K562 (cell line): Measurements from ENCODE around the gene SRRT. TPM values are rescaled to one million over a fixed set of nuclear protein-coding genes. Genes with fewer than 3 reads are reported as not detected.
A peak's percentile ranks its signal among the peaks of the same experiment; 100 is the strongest.

Source experiments
- COPS2 ChIP-seq: fragments of 450-650 bp; conservative IDR thresholded peaks from 2 replicates; pipeline ENCODE4 v1.6.1; 2016; ENCODE audit warnings: mild to moderate bottlenecking, moderate library complexity
- ELF1 ChIP-seq: fragments of 200-800 bp; sonication (Bioruptor generic); IDR thresholded peaks from 2 replicates; pipeline ENCODE4 v1.6.1; 2016; ENCODE audit warnings: missing genetic modification characterization, missing compliant biosample characterization
- FOXJ3 ChIP-seq: sonication (generic); formaldehyde crosslinking; IDR thresholded peaks from 2 replicates; pipeline ENCODE4 v1.4.0; 2020; ENCODE audit warnings: mild to moderate bottlenecking, missing genetic modification reagents
- GTF2B ChIP-seq: IDR thresholded peaks from 2 replicates; pipeline ENCODE4 v1.6.1; 2011; ENCODE audit not compliant: insufficient read length; ENCODE audit errors: extremely low read depth
- HMGN3 ChIP-seq: IDR thresholded peaks from 2 replicates; pipeline ENCODE4 v1.6.1; 2011; ENCODE audit warnings: borderline replicate concordance, low read depth, mild to moderate bottlenecking, mixed read lengths, low read length; ENCODE audit not compliant: insufficient read length; ENCODE audit errors: extremely low read depth
- JUN ChIP-seq, 2 experiments: sonication (generic) in 1 of 2; formaldehyde crosslinking in 1 of 2; IDR thresholded peaks; 2 replicates each; pipeline versions ENCODE4 v1.6.1 to v1.8.0; 2012 to 2022; ENCODE audit warnings: borderline replicate concordance in 2 of 2, mild to moderate bottlenecking in 2 of 2, improper control_type of control experiment in 1 of 2, low read depth in 1 of 2, low read length in 1 of 2, missing genetic modification reagents in 1 of 2
- MAFK ChIP-seq: IDR thresholded peaks from 2 replicates; pipeline ENCODE4 v1.6.1; 2011; ENCODE audit warnings: low read length, improper control_type of control experiment
- MED1 ChIP-seq: sonication (generic); formaldehyde crosslinking; IDR thresholded peaks from 2 replicates; pipeline ENCODE4 v1.8.1; 2023; ENCODE audit warnings: missing genetic modification reagents, borderline replicate concordance
- NFIC ChIP-seq: fragments of 450-650 bp; IDR thresholded peaks from 2 replicates; pipeline ENCODE4 v1.6.1; 2017; ENCODE audit warnings: mild to moderate bottlenecking, inconsistent platforms
- NONO ChIP-seq, 2 experiments: fragments of 200-400 bp in 1 of 2; fragments of 450-650 bp in 1 of 2; formaldehyde crosslinking in 1 of 2; IDR thresholded peaks; 2 replicates each; pipeline ENCODE4 v1.6.1; 2017; ENCODE audit warnings: low read depth in 2 of 2, mild to moderate bottlenecking in 2 of 2, moderate library complexity in 2 of 2, low read length in 1 of 2
- POLR2G ChIP-seq: fragments of 200-400 bp; formaldehyde crosslinking; IDR thresholded peaks from 2 replicates; pipeline ENCODE4 v1.6.1; 2017; ENCODE audit warnings: low read depth, mild to moderate bottlenecking, antibody characterized with exemption, low read length, moderate library complexity
- PRMT5 ChIP-seq: sonication (generic); formaldehyde crosslinking; IDR thresholded peaks from 2 replicates; pipeline ENCODE4 v1.5.0; 2020; ENCODE audit warnings: missing genetic modification reagents
- RAD21 ChIP-seq, 2 experiments: fragments of 250-450 bp in 1 of 2; fragments of 450-650 bp in 1 of 2; sonication (Bioruptor Pico) in 1 of 2; formaldehyde crosslinking in 1 of 2; IDR thresholded peaks in 1 of 2; conservative IDR thresholded peaks in 1 of 2; 2 replicates each; pipeline versions ENCODE4 v1.4.0 to v1.8.0; 2020 to 2022; ENCODE audit warnings: mild to moderate bottlenecking in 2 of 2, moderate library complexity in 1 of 2
- RB1 ChIP-seq: fragments of 450-650 bp; IDR thresholded peaks from 2 replicates; pipeline ENCODE4 v1.6.1; 2017; ENCODE audit warnings: low read depth, mild to moderate bottlenecking
- SIRT6 ChIP-seq: IDR thresholded peaks from one replicate; pipeline ENCODE4 v1.6.1; 2012; ENCODE audit warnings: low read depth, mild to moderate bottlenecking, control low read depth, inconsistent platforms, low read length, moderate library complexity
- SMAD4 ChIP-seq: fragments of 250-450 bp; sonication (Bioruptor Pico); conservative IDR thresholded peaks from 2 replicates; pipeline ENCODE4 v1.8.0; 2021; ENCODE audit warnings: inconsistent platforms, mild to moderate bottlenecking, moderate library complexity
- SP1 ChIP-seq: sonication (generic); formaldehyde crosslinking; IDR thresholded peaks from 2 replicates; pipeline ENCODE4 v1.8.1; 2022; ENCODE audit warnings: mild to moderate bottlenecking, missing genetic modification reagents
- ZBTB12 ChIP-seq: fragments of 250-450 bp; sonication (Bioruptor Pico); IDR thresholded peaks from 2 replicates; pipeline ENCODE4 v1.4.0; 2020
- ZBTB34 ChIP-seq: fragments of 250-450 bp; sonication (Bioruptor Pico); IDR thresholded peaks from 2 replicates; pipeline ENCODE4 v1.8.0; 2021; ENCODE audit warnings: mild to moderate bottlenecking, moderate library complexity
- ZNF121 ChIP-seq: sonication (generic); formaldehyde crosslinking; conservative IDR thresholded peaks from 2 replicates; pipeline ENCODE4 v1.8.0; 2022; ENCODE audit warnings: missing genetic modification reagents
- ZNF217 ChIP-seq: sonication (generic); formaldehyde crosslinking; IDR thresholded peaks from 2 replicates; pipeline ENCODE4 v1.8.0; 2022; ENCODE audit warnings: mild to moderate bottlenecking, missing genetic modification reagents
- ZNF232 ChIP-seq: sonication (generic); formaldehyde crosslinking; IDR thresholded peaks from 2 replicates; pipeline ENCODE4 v1.8.0; 2022; ENCODE audit warnings: mild to moderate bottlenecking, missing genetic modification reagents
- ZNF507 ChIP-seq: conservative IDR thresholded peaks from 2 replicates; pipeline ENCODE4 v1.6.1; 2017; ENCODE audit warnings: missing genetic modification characterization, missing compliant biosample characterization
- polyA plus RNA-seq, 8 experiments: library from polyadenylated mRNA; depleted of rRNA in 4 of 8; stranded (reverse) in 5 of 8; unstranded in 3 of 8; fragments of >200 nt; fragmentation: Nextera tagmentation in 2 of 8; fragmentation: Illumina TruSeq in 1 of 8; extraction: Ambion mirVana in 2 of 8; extraction: Trizol in 1 of 8; gene quantifications; 2 replicates each; pipeline versions ENCODE4 v1.2.1 to v1.2.3, GENCODE V29; 2011 to 2014; ENCODE audit warnings: inconsistent platforms in 1 of 8, missing spikeins in 1 of 8
- total RNA-seq, 7 experiments: library from RNA; depleted of rRNA in 6 of 7; stranded (reverse); fragments of >200 nt in 6 of 7; fragmentation: Illumina TruSeq in 2 of 7; extraction: Trizol in 2 of 7; gene quantifications; 2 replicates each; pipeline versions ENCODE4 v1.2.1 to v1.2.3, GENCODE V29; 2011 to 2021; ENCODE audit warnings: low replicate concordance in 1 of 7

Gene SRRT
- total and polyA plus RNA-seq, 9 of the 15 experiments (the other 6 are each of a cell fraction or from before 2014, with no cell fraction given) = 10.3 to 263 (median 84.4) TPM

- no peak for TF ChIP-seq RAD21 (CRISPR knock-in tag; conservative IDR thresholded peaks at IDR 0.05 in 1 of 2, IDR thresholded peaks at IDR 0.05 in 1 of 2)
- no peak for TF ChIP-seq ELF1 (tag)
- TF ChIP-seq HMGN3 = peak; percentile 46
- TF ChIP-seq POLR2G = peak; percentile 30
- no peak for TF ChIP-seq JUN (IDR thresholded peaks at IDR 0.05; ENCODE audit: borderline replicate concordance, low read depth, low read length)
- no peak for TF ChIP-seq JUN (CRISPR knock-in tag; IDR thresholded peaks at IDR 0.05; ENCODE audit: borderline replicate concordance)
- TF ChIP-seq SP1 = no peak
- no peak for TF ChIP-seq ZBTB12 (CRISPR knock-in tag)
- no peak for TF ChIP-seq GTF2B
- no peak for TF ChIP-seq COPS2
- TF ChIP-seq ZNF217 = no peak
- no peak for TF ChIP-seq ZNF121 (CRISPR knock-in tag)
- TF ChIP-seq MED1 (CRISPR knock-in tag) = no peak
- no peak for TF ChIP-seq ZNF507 (tag)
- TF ChIP-seq NFIC = peak; percentile 23
- TF ChIP-seq MAFK = no peak
- no peak for TF ChIP-seq PRMT5 (CRISPR knock-in tag)
- no peak for TF ChIP-seq SIRT6
- TF ChIP-seq SMAD4 (CRISPR knock-in tag) = peak; percentile 63
- peak; percentile 2; the same call in 1 of the 2 replicates for TF ChIP-seq ZNF232 (CRISPR knock-in tag)
- no peak for TF ChIP-seq ZBTB34 (CRISPR knock-in tag)
- TF ChIP-seq NONO (IDR thresholded peaks at IDR 0.05; ENCODE audit: low read depth in 2 of 2, low read length in 1 of 2) = peak in 1 of 2 experiments; percentile 72; a peak in 1 of 4 replicates
- TF ChIP-seq RB1 = peak; percentile 83
- no peak for TF ChIP-seq FOXJ3 (CRISPR knock-in tag)
Measured at GRCh38 chr7:100826514-100827329, 48.2 kb upstream of the SRRT start (continued).
